Effector memory CD4-positive, alpha-beta T cell (primary cell): Measurements from ENCODE around the gene BMPER.

Experiments
- DNase-seq, 3 donors: peaks; one replicate each; pipeline ENCODE4 v3.0.0-alpha.2; 2020
- H3K27ac ChIP-seq: 2 replicates; pipeline ENCODE4 v1.7.0; 2013; ENCODE audit warnings: mild to moderate bottlenecking, low read length, moderate library complexity; ENCODE audit not compliant: insufficient read depth, poor library complexity, severe bottlenecking
- H3K27me3 ChIP-seq: replicated peaks from 2 replicates; pipeline ENCODE4 v1.7.0; 2013; ENCODE audit warnings: mild to moderate bottlenecking, low read length; ENCODE audit not compliant: insufficient read depth, control insufficient read depth, poor library complexity, severe bottlenecking
- H3K36me3 ChIP-seq: 2 replicates; pipeline ENCODE4 v1.7.0; 2013; ENCODE audit warnings: mild to moderate bottlenecking, low read length, moderate library complexity; ENCODE audit not compliant: control insufficient read depth, insufficient read depth
- H3K4me1 ChIP-seq: 2 replicates; pipeline ENCODE4 v1.7.0; 2013; ENCODE audit warnings: low read length, mild to moderate bottlenecking; ENCODE audit not compliant: control insufficient read depth, insufficient read depth, poor library complexity, severe bottlenecking
- H3K4me3 ChIP-seq: 2 replicates; pipeline ENCODE4 v1.7.0; 2013; ENCODE audit warnings: low read length, low read depth, mild to moderate bottlenecking; ENCODE audit not compliant: insufficient read depth, poor library complexity, severe bottlenecking
- H3K9me3 ChIP-seq: 2 replicates; pipeline ENCODE4 v1.7.0; 2013; ENCODE audit warnings: mild to moderate bottlenecking, low read length, moderate library complexity; ENCODE audit not compliant: control insufficient read depth

The BMPER gene

DNA sequence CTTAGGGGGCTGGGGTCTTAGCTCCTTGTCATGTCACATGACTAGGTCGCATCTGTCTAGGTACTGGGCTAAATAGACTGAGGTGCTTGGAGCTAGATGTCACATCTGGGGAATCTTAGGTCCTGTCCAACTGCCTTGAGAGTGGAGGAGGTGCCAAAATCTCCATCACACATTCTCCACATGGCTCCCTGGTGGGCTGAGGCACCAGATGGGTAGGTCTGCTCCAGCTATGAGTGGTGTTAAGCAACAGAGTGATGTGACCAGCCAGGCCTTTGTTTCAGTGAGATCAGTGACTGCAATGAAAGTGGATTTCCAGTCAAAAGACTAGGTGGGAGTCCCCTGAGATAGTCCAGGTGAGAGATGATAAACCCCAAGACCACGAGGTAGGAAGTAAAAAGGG is 251.8 kb downstream of the BMPER start:
- Histone ChIP-seq H3K4me1 (no peaks in the 10 kb centered on the region), H3K4me3 (no peak overlapping the region), H3K27me3 (no peaks in the 10 kb centered on the region), H3K9me3 (no peaks in the 10 kb centered on the region), H3K27ac (no peak overlapping the region), H3K36me3 (no peaks in the 10 kb centered on the region)
- no peak for DNase-seq

- H3K36me3 ChIP-seq = no peaks in the 10 kb centered on the region
- H3K4me1 ChIP-seq = no peaks in the 10 kb centered on the region
- H3K27me3 ChIP-seq = no peaks in the 10 kb centered on the region
- DNase-seq = no peak
- no peak overlapping the region for H3K27ac ChIP-seq
- H3K4me3 ChIP-seq = no peak overlapping the region
- no peaks in the 10 kb centered on the region for H3K9me3 ChIP-seq
Observed at GRCh38 chr7:34158368-34159153, 253.2 kb downstream of the BMPER start.

DNA sequence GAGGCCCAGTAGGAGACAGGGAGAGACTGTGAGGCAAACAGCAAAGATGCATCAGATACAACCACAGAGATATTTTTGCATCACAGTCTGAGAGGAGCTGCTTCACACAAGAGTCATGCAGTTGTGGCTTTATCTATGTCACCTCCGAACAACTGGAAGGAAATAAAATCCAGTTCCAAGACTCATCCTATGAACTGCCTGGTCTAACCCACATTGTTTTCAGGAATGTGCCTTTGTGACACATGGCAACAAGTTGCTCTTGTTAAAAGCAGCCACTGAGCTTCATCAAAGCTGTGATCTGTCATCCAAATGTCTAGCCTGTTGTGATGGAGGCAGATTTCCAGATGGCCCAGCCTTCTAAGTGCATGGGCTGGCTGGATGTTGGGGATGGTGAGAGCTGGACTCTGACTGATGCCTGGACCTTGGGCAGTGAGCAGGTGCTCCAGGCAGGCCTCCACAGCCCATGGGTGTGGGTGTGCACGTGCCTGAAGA is 255.0 kb downstream of the BMPER start:
- no peak for DNase-seq
- Histone ChIP-seq H3K9me3 (no peaks in the 10 kb centered on the region), H3K4me3 (no peak overlapping the region), H3K4me1 (no peaks in the 10 kb centered on the region), H3K36me3 (no peaks in the 10 kb centered on the region), H3K27me3 (no peaks in the 10 kb centered on the region), H3K27ac (no peak overlapping the region)

- H3K27me3 ChIP-seq = no peaks in the 10 kb centered on the region
- no peaks in the 10 kb centered on the region for H3K4me1 ChIP-seq
- H3K4me3 ChIP-seq = no peak overlapping the region
- no peaks in the 10 kb centered on the region for H3K9me3 ChIP-seq
- DNase-seq = no peak
- H3K36me3 ChIP-seq = no peaks in the 10 kb centered on the region
- no peak overlapping the region for H3K27ac ChIP-seq
Observed at GRCh38 chr7:34162027-34162565, 256.8 kb downstream of the BMPER start.

- Histone ChIP-seq H3K27ac (no peak overlapping the region), H3K9me3 (no peaks in the 10 kb centered on the region), H3K36me3 (no peaks in the 10 kb centered on the region), H3K4me1 (no peaks in the 10 kb centered on the region), H3K27me3 (no peaks in the 10 kb centered on the region), H3K4me3 (no peak overlapping the region)
- DNase-seq = no peak
Observed at GRCh38 chr7:34162677-34163076, 257.3 kb downstream of the BMPER start.

DNA sequence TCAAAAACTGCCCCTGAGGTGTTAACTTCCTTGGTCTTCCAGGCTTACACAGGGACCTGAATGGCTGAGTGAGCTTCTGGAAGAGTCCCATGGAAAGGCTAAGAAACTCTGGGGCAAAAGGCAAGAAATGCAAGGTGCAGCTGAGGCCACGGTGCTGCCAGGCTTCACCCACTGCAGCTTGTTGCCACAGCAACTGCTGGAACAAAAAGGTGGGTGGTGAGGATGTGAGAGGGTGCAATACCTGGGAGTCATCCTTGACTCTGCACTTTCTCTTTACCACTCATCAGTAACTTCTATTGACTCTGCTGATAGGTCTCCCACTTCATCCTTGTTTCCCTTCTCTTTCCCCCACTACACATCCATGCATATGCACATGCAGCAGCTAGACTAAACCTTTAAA is 258.6 kb downstream of the BMPER start:
- no peaks in the 10 kb centered on the region for H3K27me3 ChIP-seq
- no peaks in the 10 kb centered on the region for H3K9me3 ChIP-seq
- H3K27ac ChIP-seq = no peak overlapping the region
- H3K4me1 ChIP-seq = no peaks in the 10 kb centered on the region
- no peaks in the 10 kb centered on the region for H3K36me3 ChIP-seq
- no peak for DNase-seq
- H3K4me3 ChIP-seq = no peak overlapping the region

- no peaks in the 10 kb centered on the region for H3K4me1 ChIP-seq
- H3K4me3 ChIP-seq = no peak overlapping the region
- H3K9me3 ChIP-seq = no peaks in the 10 kb centered on the region
- H3K27me3 ChIP-seq = no peaks in the 10 kb centered on the region
- no peaks in the 10 kb centered on the region for H3K36me3 ChIP-seq
- DNase-seq = no peak
- H3K27ac ChIP-seq = no peak overlapping the region
Observed at GRCh38 chr7:34165466-34165865, 260.1 kb downstream of the BMPER start.

- H3K27me3 ChIP-seq = no peaks in the 10 kb centered on the region
- no peaks in the 10 kb centered on the region for H3K9me3 ChIP-seq
- no peak for DNase-seq
- H3K27ac ChIP-seq = no peak overlapping the region
- no peak overlapping the region for H3K4me3 ChIP-seq
- no peaks in the 10 kb centered on the region for H3K36me3 ChIP-seq
- H3K4me1 ChIP-seq = no peaks in the 10 kb centered on the region
Observed at GRCh38 chr7:34165927-34166550, 260.7 kb downstream of the BMPER start.

DNA sequence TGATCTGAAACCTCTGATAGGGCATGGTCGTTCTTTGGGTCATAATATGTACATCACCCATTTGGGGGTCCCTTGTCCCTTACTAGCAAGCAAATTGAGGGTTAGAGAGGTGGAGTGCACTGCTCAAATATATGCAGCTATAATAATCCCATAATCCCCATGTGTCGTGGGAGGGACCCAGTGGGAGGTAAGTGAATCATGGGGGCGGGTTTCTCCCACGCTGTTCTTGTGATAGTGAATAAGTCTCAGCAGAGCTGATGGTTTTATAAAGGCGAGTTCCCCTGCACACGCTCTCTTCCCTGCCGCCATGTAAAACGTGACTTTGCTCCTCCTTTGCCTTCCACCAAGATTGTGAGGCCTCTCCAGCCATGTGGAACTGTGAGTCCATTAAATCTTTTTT is 262.7 kb downstream of the BMPER start:
- H3K27ac ChIP-seq = no peak overlapping the region
- no peaks in the 10 kb centered on the region for H3K36me3 ChIP-seq
- no peaks in the 10 kb centered on the region for H3K4me1 ChIP-seq
- no peaks in the 10 kb centered on the region for H3K27me3 ChIP-seq
- DNase-seq = no peak
- no peaks in the 10 kb centered on the region for H3K9me3 ChIP-seq
- H3K4me3 ChIP-seq = no peak overlapping the region
